IPS-18c (cell line): ENCODE measurements around the gene TXNL4B.

Experiments
- H3K4me3 ChIP-seq: 2 replicates; pipeline ENCODE4 v1.7.0; 2013; ENCODE audit warnings: low read depth, mild to moderate bottlenecking, low read length, moderate library complexity; ENCODE audit not compliant: insufficient read depth
- H3K9me3 ChIP-seq: one replicate; pipeline ENCODE4 v1.6.1; 2013; ENCODE audit warnings: mild to moderate bottlenecking, low read length, moderate library complexity; ENCODE audit not compliant: control insufficient read depth, insufficient read depth

The TXNL4B gene

GRCh38 chr16:72093448-72094265 is at the start of gene TXNL4B, which contains the start of gene DHX38:
Gene TXNL4B, minus strand, starts transcription at chr16:72093620. Its CDS starts 2,871 bp downstream, at chr16:72090749.
Gene DHX38, plus strand, starts transcription at chr16:72093847. Its CDS starts 2,311 bp downstream, at chr16:72096158.
- H3K9me3 ChIP-seq: no peaks in the 10 kb centered on the region
- H3K4me3 ChIP-seq: peak within 1 kb of the TSS; percentile 94

GRCh38 chr16:72142476-72142875 is 49.1 kb upstream of the TXNL4B start:
- no peaks in the 10 kb centered on the region for H3K9me3 ChIP-seq
- no peak overlapping the region for H3K4me3 ChIP-seq

- Histone ChIP-seq H3K4me3 (no peak overlapping the region), H3K9me3 (no peaks in the 10 kb centered on the region)
These were observed 46.5 kb upstream of the TXNL4B start for GRCh38 chr16:72139908-72140307.

GRCh38 chr16:72138064-72138572 is 44.7 kb upstream of the TXNL4B start:
- Histone ChIP-seq H3K9me3 (no peaks in the 10 kb centered on the region), H3K4me3 (no peak overlapping the region)

GRCh38 chr16:72137380-72138063 is 44.1 kb upstream of the TXNL4B start:
- Histone ChIP-seq H3K9me3 (no peaks in the 10 kb centered on the region), H3K4me3 (no peak overlapping the region)

- Histone ChIP-seq H3K9me3 (no peaks in the 10 kb centered on the region), H3K4me3 (no peak overlapping the region)
These were observed 41.1 kb upstream of the TXNL4B start for GRCh38 chr16:72134507-72134906.

- Histone ChIP-seq H3K4me3 (no peak overlapping the region), H3K9me3 (no peaks in the 10 kb centered on the region)
These were observed 39.3 kb upstream of the TXNL4B start for GRCh38 chr16:72132726-72133125.

GRCh38 chr16:72131036-72131435 is 37.6 kb upstream of the TXNL4B start:
- no peak overlapping the region for H3K4me3 ChIP-seq
- H3K9me3 ChIP-seq: no peaks in the 10 kb centered on the region

GRCh38 chr16:72129976-72130656 is 36.7 kb upstream of the TXNL4B start:
- no peak overlapping the region for H3K4me3 ChIP-seq
- no peaks in the 10 kb centered on the region for H3K9me3 ChIP-seq

GRCh38 chr16:72128701-72129100 is 35.3 kb upstream of the TXNL4B start:
- no peaks in the 10 kb centered on the region for H3K9me3 ChIP-seq
- H3K4me3 ChIP-seq: no peak overlapping the region

GRCh38 chr16:72126429-72126765 is 33.0 kb upstream of the TXNL4B start:
- Histone ChIP-seq H3K9me3 (no peaks in the 10 kb centered on the region), H3K4me3 (no peak overlapping the region)

- Histone ChIP-seq H3K4me3 (no peak overlapping the region), H3K9me3 (no peaks in the 10 kb centered on the region)
These were observed 32.4 kb upstream of the TXNL4B start for GRCh38 chr16:72125635-72126428.

GRCh38 chr16:72124761-72125634 is 31.6 kb upstream of the TXNL4B start:
- no peaks in the 10 kb centered on the region for H3K9me3 ChIP-seq
- no peak overlapping the region for H3K4me3 ChIP-seq

- Histone ChIP-seq H3K9me3 (no peaks in the 10 kb centered on the region), H3K4me3 (no peak overlapping the region)
These were observed 30.7 kb upstream of the TXNL4B start for GRCh38 chr16:72124148-72124547.

GRCh38 chr16:72123426-72123825 is 30.0 kb upstream of the TXNL4B start:
- Histone ChIP-seq H3K4me3 (no peak overlapping the region), H3K9me3 (no peaks in the 10 kb centered on the region)

- Histone ChIP-seq H3K9me3 (no peaks in the 10 kb centered on the region), H3K4me3 (no peak overlapping the region)
These were observed 29.5 kb upstream of the TXNL4B start for GRCh38 chr16:72122916-72123315.
